Heart left ventricle (tissue), 16 donors: Measurements from ENCODE around the gene TAS2R19. TPM values are rescaled to one million over a fixed set of nuclear protein-coding genes. Genes with fewer than 3 reads are reported as not detected.
"Not testable (repeated sequence)": the region's sequence is repeated elsewhere in the genome, so short reads cannot be mapped to it uniquely, and the experiment has no call there.

Experiments used
- ATAC-seq, 4 donors: fragments of 200-7000 bp; cut with Tn5 transposase; one replicate each; pipeline ENCODE4 v1.9.1; 2020 to 2022; ENCODE audit warnings: moderate library complexity in 4 of 4, mild to moderate bottlenecking in 3 of 4, moderate number of reproducible peaks in 1 of 4
- DNase-seq, 5 donors: peaks; one replicate each; pipeline ENCODE4 v3.0.0-alpha.2; 2020
- H3K27ac ChIP-seq, 12 donors: fragments of 200-600 bp; sonication (generic) in 4 of 12; one replicate each; pipeline versions ENCODE4 v1.5.0 to v1.8.0; 2016 to 2022; ENCODE audit warnings: mild to moderate bottlenecking in 2 of 12
- H3K27me3 ChIP-seq, 9 donors: fragments of 200-600 bp; sonication (generic) in 2 of 9; one replicate each; pipeline versions ENCODE4 v1.5.1 to v1.8.0; 2016 to 2022; ENCODE audit warnings: mild to moderate bottlenecking in 3 of 9
- H3K36me3 ChIP-seq, 9 donors: fragments of 200-600 bp; sonication (generic) in 2 of 9; one replicate each; pipeline versions ENCODE4 v1.5.0 to v1.8.0; 2018 to 2022; ENCODE audit warnings: mild to moderate bottlenecking in 2 of 9
- H3K4me1 ChIP-seq, 12 donors: fragments of 200-600 bp; sonication (generic) in 4 of 12; one replicate each; pipeline versions ENCODE4 v1.5.0 to v1.8.0; 2016 to 2022; ENCODE audit warnings: mild to moderate bottlenecking in 3 of 12
- H3K4me3 ChIP-seq, 12 donors: fragments of 200-600 bp; sonication (generic) in 4 of 12; one replicate each; pipeline versions ENCODE4 v1.5.0 to v1.8.0; 2017 to 2022; ENCODE audit warnings: mild to moderate bottlenecking in 9 of 12, moderate library complexity in 4 of 12
- H3K9me3 ChIP-seq, 12 donors: fragments of 200-600 bp; sonication (generic) in 4 of 12; one replicate each; pipeline versions ENCODE4 v1.5.0 to v1.8.0; 2016 to 2022; ENCODE audit warnings: mild to moderate bottlenecking in 1 of 12
- POLR2A ChIP-seq, 2 donors: fragments of 450-650 bp; IDR thresholded peaks; one replicate each; pipeline ENCODE4 v1.6.1; 2017; ENCODE audit warnings: antibody characterized with exemption in 2 of 2, mild to moderate bottlenecking in 2 of 2, moderate library complexity in 2 of 2
- WGBS, 4 donors: extraction: QIAGEN DNeasy Blood & Tissue Kit in 2 of 4; methylation state at CpG; one replicate each; pipeline versions ENCODE4 v1.1.5 to v1.1.7; 2013 to 2018; 5-methylcytosine and 5-hydroxymethylcytosine counted together
- intact Hi-C, 10 donors: fragments of 100-400 bp; cut with DNase I; formaldehyde crosslinking; loops; one replicate each; pipeline versions ENCODE4 v1.11.1 to v1.14.2; 2022
- polyA plus RNA-seq, 2 donors: library from polyadenylated mRNA; stranded (reverse); fragments of 200-250 nt; gene quantifications; one replicate each; pipeline ENCODE4 v1.2.3, GENCODE V29; 2013
- total RNA-seq, 9 donors: library from RNA; depleted of rRNA in 2 of 9; stranded (reverse); fragments of >200 nt in 2 of 9; fragmentation: NEBNext Ultra II Directional in 3 of 9; extraction: Animal tissue kit (Norgen Biotek cat#: 25700) in 3 of 9; gene quantifications; one replicate each; pipeline versions ENCODE4 v1.1.0 to v1.2.4, GENCODE V29; 2016 to 2023
- TF ChIP-seq, protein P1 (sequence below), 12 donors: fragments of 200-600 bp; sonication (generic) in 4 of 12; IDR thresholded peaks; one replicate each; pipeline versions ENCODE4 v1.5.0 to v1.8.0; 2018 to 2022; ENCODE audit warnings: antibody characterized with exemption in 12 of 12, mild to moderate bottlenecking in 5 of 12
- donor health status: ischemic (EF 13 %, LVEDD 7.1; RV severe dilation, severe dysfunction).
- donor health status: healthy with polysubstance abuse.
- donor health status: DM: no; HTN: yes; CAD: no.
- donor health status: DM: no; HTN: no; CAD: no.
- donor health status: ischemic (EF 25% LVEDD 6.9; RV normal size, moderate dysfunction).
- donor health status: ischemic (EF 25% LVEDD 5.7; RV mildly dilated, moderate dysfunction).
- donor health status: healthy.
- donor health status: DM: yes; HTN: yes; CAD: no.
- donor health status: ischemic (EF 35%, LVEDD 5.7; RV mildly dilated, moderate dysfunction).
- donor health status: nonischemic (EF 11% LVEDD 7.7; RV severe dilation, severe dysfunction).
- donor health status: DM: yes; HTN: yes; CAD: no.
- donor health status: PGD.
- donor health status: ischemic (EF 29% LVEDD 5.4; RV normal size, mild dysfunction).
- donor health status: nonischemic (EF 23%, LVEDD 6.1; RV moderate dilation, normal function).

Gene TAS2R19
- total and polyA plus RNA-seq, 11 donors = 0.17 to 2.5 (median 0.85) TPM; not detected in 2

DNA sequence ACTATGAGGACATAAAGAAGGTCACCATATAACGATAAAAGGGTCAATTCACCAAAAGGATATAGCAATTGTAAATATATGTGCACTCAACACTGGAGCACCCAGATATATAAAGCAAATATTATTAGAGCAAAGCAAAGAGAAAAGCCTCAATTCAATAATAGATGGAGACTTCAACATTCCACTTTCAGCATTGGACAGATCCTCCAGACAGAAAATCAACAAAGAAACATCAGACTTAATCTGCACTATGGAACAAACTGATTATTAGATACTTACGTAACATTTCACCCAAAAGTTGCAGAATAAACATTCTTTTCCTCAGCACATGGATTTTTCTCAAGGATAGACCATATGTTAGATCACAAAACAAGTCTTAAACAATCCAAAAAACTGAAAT is 18.9 kb upstream of the TAS2R19 start:
- H3K4me1 ChIP-seq, H3K27me3 ChIP-seq, ATAC-seq, DNase-seq, H3K4me3 ChIP-seq, intact Hi-C loops, H3K27ac ChIP-seq: not testable (repeated sequence)
- peaks cover 0 to 11% (median 0%) of the 10 kb centered on the region in 12 donors for H3K9me3 ChIP-seq
- WGBS, 4 donors = 66 to 99% (median 84%) methylated on average over 2 of the region's 2 CpGs
- H3K36me3 ChIP-seq = peaks cover 0 to 22% (median 3%) of the 10 kb centered on the region in 9 donors

DNA sequence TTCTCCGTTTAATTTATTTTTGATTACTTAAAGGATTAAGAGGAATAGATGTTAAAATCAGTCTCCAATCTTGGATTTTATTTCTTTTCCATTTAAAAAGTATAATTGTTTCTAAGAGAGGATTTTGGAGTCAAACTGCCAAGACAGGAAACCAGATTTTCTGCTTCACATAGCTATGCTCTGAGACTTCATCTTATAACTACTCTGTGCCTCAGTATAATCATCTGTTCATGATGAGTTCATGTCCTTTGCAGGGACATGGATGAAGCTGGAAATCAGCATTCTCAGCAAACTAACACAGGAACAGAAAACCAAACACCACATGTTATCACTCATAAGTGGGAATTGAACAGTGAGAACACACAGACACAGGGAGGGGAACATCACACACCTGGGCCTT is 17.7 kb upstream of the TAS2R19 start:
- H3K27ac ChIP-seq = no peak overlapping the region
- TF ChIP-seq, protein P1, sequence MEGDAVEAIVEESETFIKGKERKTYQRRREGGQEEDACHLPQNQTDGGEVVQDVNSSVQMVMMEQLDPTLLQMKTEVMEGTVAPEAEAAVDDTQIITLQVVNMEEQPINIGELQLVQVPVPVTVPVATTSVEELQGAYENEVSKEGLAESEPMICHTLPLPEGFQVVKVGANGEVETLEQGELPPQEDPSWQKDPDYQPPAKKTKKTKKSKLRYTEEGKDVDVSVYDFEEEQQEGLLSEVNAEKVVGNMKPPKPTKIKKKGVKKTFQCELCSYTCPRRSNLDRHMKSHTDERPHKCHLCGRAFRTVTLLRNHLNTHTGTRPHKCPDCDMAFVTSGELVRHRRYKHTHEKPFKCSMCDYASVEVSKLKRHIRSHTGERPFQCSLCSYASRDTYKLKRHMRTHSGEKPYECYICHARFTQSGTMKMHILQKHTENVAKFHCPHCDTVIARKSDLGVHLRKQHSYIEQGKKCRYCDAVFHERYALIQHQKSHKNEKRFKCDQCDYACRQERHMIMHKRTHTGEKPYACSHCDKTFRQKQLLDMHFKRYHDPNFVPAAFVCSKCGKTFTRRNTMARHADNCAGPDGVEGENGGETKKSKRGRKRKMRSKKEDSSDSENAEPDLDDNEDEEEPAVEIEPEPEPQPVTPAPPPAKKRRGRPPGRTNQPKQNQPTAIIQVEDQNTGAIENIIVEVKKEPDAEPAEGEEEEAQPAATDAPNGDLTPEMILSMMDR (IDR thresholded peaks at IDR 0.05) = no peak
- no peak for TF ChIP-seq POLR2A (IDR thresholded peaks at IDR 0.05)
- intact Hi-C loops = no loop called here
- no peaks in the 10 kb centered on the region for H3K27me3 ChIP-seq
- H3K4me3 ChIP-seq = no peak overlapping the region
- ATAC-seq (no peak), DNase-seq (no peak)
- peaks cover 0 to 11% (median 0%) of the 10 kb centered on the region in 12 donors for H3K9me3 ChIP-seq
- peaks cover 0 to 4% (median 0%) of the 10 kb centered on the region in 12 donors for H3K4me1 ChIP-seq
- 77 to 90% (median 88%) methylated on average over 1 of the region's 1 CpG for WGBS, 4 donors
- H3K36me3 ChIP-seq = peaks cover 0 to 14% (median 3%) of the 10 kb centered on the region in 9 donors

DNA sequence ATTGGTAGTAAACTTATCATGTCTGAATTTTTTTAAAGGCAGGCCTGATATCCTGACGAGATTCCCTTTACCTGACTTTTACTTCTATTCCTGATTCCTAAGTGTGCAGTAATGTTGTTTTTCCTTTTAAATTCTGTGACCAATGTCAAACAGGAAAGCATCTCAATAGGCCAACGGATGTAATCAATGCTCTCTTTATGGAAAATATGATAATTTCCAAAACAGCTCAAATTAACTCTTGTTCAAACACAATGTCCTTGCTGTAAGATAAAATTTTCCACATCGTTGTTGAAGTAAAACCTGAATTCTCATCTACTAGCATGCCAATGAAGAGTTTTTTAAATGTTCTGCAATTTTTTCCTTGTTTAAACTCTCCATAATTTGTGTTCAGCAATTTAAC is 16.8 kb upstream of the TAS2R19 start:
- no peak overlapping the region for H3K27ac ChIP-seq
- TF ChIP-seq POLR2A (IDR thresholded peaks at IDR 0.05) = no peak
- TF ChIP-seq, protein P1 (IDR thresholded peaks at IDR 0.05) = no peak
- peaks cover 0 to 4% (median 0%) of the 10 kb centered on the region in 12 donors for H3K4me1 ChIP-seq
- intact Hi-C loops = loop anchor here in 2 of 10 donors (1.0 to 2.0 kb wide), 2 partner anchors 27 to 28 kb away; no protein-coding TSS in a partner anchor
- ATAC-seq = no peak
- peaks cover 0 to 5% (median 0%) of the 10 kb centered on the region in 9 donors for H3K36me3 ChIP-seq
- no peaks in the 10 kb centered on the region for H3K27me3 ChIP-seq
- WGBS, 4 donors = 48 to 69% (median 58%) methylated on average over 3 of the region's 3 CpGs
- peaks cover 0 to 11% (median 0%) of the 10 kb centered on the region in 12 donors for H3K9me3 ChIP-seq
- H3K4me3 ChIP-seq = no peak overlapping the region
- DNase-seq = no peak

DNA sequence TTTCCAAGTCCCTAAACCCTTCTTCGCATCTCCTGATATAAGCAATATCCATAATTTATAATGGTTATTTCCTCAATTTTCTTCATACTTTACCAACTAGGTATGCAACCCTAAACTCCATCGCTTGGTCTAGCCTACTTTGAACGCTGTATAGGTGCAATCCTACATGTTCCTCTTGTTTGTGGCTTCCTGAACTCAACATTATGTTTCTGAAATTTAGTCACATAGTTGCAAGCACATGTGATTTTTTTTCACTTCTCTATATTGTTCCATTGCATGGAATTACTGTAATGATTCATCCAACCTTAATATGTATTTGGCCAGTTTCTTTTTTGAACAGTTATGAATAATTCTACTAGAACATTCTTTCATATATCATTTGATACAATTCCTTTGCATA is 11.5 kb upstream of the TAS2R19 start:
- H3K4me3 ChIP-seq, ATAC-seq, H3K36me3 ChIP-seq, intact Hi-C loops, DNase-seq, H3K27me3 ChIP-seq, H3K9me3 ChIP-seq, H3K27ac ChIP-seq, H3K4me1 ChIP-seq: not testable (repeated sequence)
- WGBS, 4 donors = 100% methylated on average over 1 of the region's 3 CpGs; no CpG with 5 or more reads in 1 of the 4 donors

DNA sequence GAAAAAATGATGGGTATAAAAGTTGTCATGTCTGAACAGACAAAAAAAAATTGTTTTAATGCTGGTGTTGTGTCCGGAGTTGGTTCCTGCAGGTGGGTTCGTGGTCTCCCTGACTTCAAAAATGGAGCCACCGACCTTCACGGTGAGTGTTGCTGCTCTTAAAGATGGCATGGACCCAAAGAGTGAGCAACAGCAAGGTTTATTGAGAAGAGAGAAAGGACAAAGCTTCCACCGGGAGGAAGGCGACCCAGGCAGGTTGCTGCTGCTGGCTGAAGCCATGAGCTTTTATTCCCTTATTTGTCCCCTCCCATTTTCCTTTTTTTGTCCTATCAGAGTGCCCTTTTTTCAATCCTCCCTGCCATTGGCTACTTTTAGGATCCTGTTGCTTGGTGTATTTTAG is 8.9 kb upstream of the TAS2R19 start, which contains the start of gene TAS2R31:
TAS2R31 (minus strand) TSS at position 101 of the 400 bp plus-strand sequence; CDS start at position 29, 72 bp downstream.
- H3K36me3 ChIP-seq = peaks cover 0 to 6% (median 0%) of the 10 kb centered on the region in 9 donors
- intact Hi-C loops = no loop called here
- H3K4me3 ChIP-seq = no peak within 1 kb of the TSS
- H3K4me1 ChIP-seq = no peaks in the 10 kb centered on the region
- no peaks in the 10 kb centered on the region for H3K27me3 ChIP-seq
- no peak for ATAC-seq
- TF ChIP-seq, protein P1 (IDR thresholded peaks at IDR 0.05) = no peak
- no peak for TF ChIP-seq POLR2A (IDR thresholded peaks at IDR 0.05)
- WGBS, 4 donors = 94 to 98% (median 97%) methylated on average over 6 of the region's 6 CpGs
- no peak within 1 kb of the TSS for H3K27ac ChIP-seq
- DNase-seq = no peak
- no peaks in the 10 kb centered on the region for H3K9me3 ChIP-seq
